Right cardiac atrium (tissue), 5 donors: ENCODE results near the gene ADCY1. TPM values are rescaled to one million over a fixed set of nuclear protein-coding genes. Genes with fewer than 3 reads are reported as not detected.

Experiments
- ATAC-seq, 2 donors: fragments of 200-7000 bp; cut with Tn5 transposase; one replicate each; pipeline versions ENCODE4 v1.8.0 to v1.9.1; 2020; ENCODE audit warnings: moderate library complexity in 2 of 2, mild to moderate bottlenecking in 1 of 2
- DNase-seq, 3 donors: peaks; one replicate each; pipeline ENCODE4 v3.0.0-alpha.2; 2020
- H3K27ac ChIP-seq: one replicate; pipeline ENCODE4 v1.5.1; 2013; ENCODE audit warnings: mild to moderate bottlenecking, low read length, control low read depth, moderate library complexity
- H3K27me3 ChIP-seq: one replicate; pipeline ENCODE4 v1.6.1; 2013; ENCODE audit not compliant: control insufficient read depth, insufficient read depth
- H3K4me1 ChIP-seq: one replicate; pipeline ENCODE4 v1.6.1; 2013; ENCODE audit warnings: low read length; ENCODE audit not compliant: control insufficient read depth, insufficient read depth
- H3K4me3 ChIP-seq: one replicate; pipeline ENCODE4 v1.5.1; 2013; ENCODE audit warnings: low read length, control low read depth
- H3K9me3 ChIP-seq: one replicate; pipeline ENCODE4 v1.6.1; 2013; ENCODE audit warnings: low read length; ENCODE audit not compliant: control insufficient read depth
- WGBS: extraction: QIAGEN DNeasy Blood & Tissue Kit; methylation state at CpG from one replicate; pipeline ENCODE4 v1.1.7; 2013; 5-methylcytosine and 5-hydroxymethylcytosine counted together
- intact Hi-C, 4 donors: fragments of 100-400 bp; cut with DNase I; formaldehyde crosslinking; loops; one replicate each; pipeline versions ENCODE4 v1.11.0 to v1.14.0; 2022 to 2023
- polyA plus RNA-seq: library from polyadenylated mRNA; stranded (reverse); fragments of 200-250 nt; gene quantifications from one replicate; pipeline ENCODE4 v1.2.3, GENCODE V29; 2013
- total RNA-seq, 4 donors: library from RNA; stranded (reverse); fragmentation: NEBNext Ultra II Directional; extraction: Animal tissue kit (Norgen Biotek cat#: 25700); gene quantifications; one replicate each; pipeline ENCODE4 v1.2.1, GENCODE V29; 2021
- donor health status: healthy with polysubstance abuse.
- donor health status: DM: no; HTN: yes; CAD: no.
- donor health status: DM: no; HTN: no; CAD: no.
- donor health status: DM: no; HTN: yes; CAD: no; lungs with severe emphysema.
- donor health status: DM: yes; HTN: yes; CAD: no.

The ADCY1 gene
- total and polyA plus RNA-seq, 5 donors = 2.2 to 5.9 (median 4.3) TPM

DNA sequence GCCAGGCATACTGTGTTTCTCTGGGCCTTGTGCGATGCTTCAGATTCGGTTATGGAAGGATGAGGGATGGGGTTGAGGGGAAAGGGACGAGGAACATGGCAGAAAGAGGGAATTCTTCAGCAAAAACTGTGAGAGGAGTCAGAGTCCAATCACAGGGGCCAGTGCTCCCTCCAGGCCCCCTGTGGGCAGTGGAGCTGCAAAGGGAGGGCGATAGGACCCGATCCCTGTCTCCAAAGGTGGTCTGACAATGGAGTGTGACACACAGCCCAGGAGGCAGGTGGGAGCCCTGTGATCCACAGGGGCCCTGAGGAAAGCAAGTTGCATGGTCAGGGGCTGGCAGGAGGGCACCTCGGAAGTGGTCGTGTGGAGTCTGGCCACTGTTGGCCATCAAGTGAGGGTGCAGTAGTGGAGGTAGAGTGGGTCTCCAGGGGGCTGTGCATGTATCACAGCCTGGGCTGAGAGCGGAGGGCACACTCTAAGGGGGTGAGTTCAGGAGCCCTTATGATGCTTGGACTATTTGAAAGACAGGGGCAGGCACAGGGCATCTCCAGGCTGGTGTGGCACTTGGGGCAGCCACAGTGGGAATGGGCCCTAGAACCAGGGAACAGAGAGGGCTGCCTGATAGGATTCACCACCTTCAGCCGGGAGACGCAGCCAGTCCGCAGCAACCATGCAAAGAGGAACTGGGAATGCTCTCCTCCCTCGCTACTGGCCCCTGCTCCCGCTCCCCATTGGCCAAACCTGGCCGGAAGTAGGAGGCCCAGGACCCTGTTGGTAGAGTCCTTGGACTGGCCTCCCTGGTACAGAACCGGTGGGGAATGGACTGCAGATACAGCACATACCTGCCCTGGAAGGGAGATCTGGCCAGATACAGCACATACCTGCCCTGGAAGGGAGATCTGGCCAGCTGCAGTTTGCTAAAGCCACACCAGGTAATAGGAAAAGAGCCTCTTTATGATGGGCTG lies 115.9 kb downstream of the ADCY1 start:
- ATAC-seq (no peak), DNase-seq (no peak)
- no peaks in the 10 kb centered on the region for H3K9me3 ChIP-seq
- WGBS = 87% methylated on average over 15 of the region's 15 CpGs
- H3K27me3 ChIP-seq = no peaks in the 10 kb centered on the region
- H3K4me3 ChIP-seq = no peak overlapping the region
- intact Hi-C loops = no loop called here
- H3K4me1 ChIP-seq = peaks cover 3% of the 10 kb centered on the region
- no peak overlapping the region for H3K27ac ChIP-seq

DNA sequence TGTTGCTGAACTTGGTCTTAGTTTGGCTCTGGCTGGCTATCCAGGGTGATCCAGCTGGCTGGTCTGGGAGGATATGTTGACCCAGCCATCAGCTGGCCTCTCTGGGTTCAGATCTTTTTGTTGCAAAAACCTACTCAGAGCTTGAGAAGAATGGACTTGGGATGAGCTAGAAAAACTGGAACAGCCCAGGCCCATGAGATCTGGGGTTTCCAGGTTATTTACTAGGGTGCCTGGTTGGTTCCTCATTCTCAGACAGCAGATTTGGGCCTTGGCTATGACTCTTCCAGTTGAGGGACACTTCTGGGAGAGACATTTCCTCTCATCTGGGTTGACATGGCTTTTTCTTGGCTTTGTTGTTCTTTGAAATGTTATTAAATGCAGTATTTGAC lies 116.6 kb downstream of the ADCY1 start:
- intact Hi-C loops = no loop called here
- H3K27ac ChIP-seq = no peak overlapping the region
- H3K9me3 ChIP-seq = no peaks in the 10 kb centered on the region
- H3K4me1 ChIP-seq = peaks cover 3% of the 10 kb centered on the region
- no peak overlapping the region for H3K4me3 ChIP-seq
- DNase-seq = no peak
- H3K27me3 ChIP-seq = no peaks in the 10 kb centered on the region
- ATAC-seq = no peak

GRCh38 chr7:45691155-45691656 lies 117.0 kb downstream of the ADCY1 start:
- ATAC-seq (no peak), DNase-seq (no peak)
- no peak overlapping the region for H3K4me3 ChIP-seq
- H3K27ac ChIP-seq = no peak overlapping the region
- peaks cover 3% of the 10 kb centered on the region for H3K4me1 ChIP-seq
- intact Hi-C loops = no loop called here
- no peaks in the 10 kb centered on the region for H3K9me3 ChIP-seq
- no peaks in the 10 kb centered on the region for H3K27me3 ChIP-seq
- 94% methylated on average over 6 of the region's 6 CpGs for WGBS

GRCh38 chr7:45692031-45692430 lies 117.9 kb downstream of the ADCY1 start:
- ATAC-seq (no peak), DNase-seq (no peak)

DNA sequence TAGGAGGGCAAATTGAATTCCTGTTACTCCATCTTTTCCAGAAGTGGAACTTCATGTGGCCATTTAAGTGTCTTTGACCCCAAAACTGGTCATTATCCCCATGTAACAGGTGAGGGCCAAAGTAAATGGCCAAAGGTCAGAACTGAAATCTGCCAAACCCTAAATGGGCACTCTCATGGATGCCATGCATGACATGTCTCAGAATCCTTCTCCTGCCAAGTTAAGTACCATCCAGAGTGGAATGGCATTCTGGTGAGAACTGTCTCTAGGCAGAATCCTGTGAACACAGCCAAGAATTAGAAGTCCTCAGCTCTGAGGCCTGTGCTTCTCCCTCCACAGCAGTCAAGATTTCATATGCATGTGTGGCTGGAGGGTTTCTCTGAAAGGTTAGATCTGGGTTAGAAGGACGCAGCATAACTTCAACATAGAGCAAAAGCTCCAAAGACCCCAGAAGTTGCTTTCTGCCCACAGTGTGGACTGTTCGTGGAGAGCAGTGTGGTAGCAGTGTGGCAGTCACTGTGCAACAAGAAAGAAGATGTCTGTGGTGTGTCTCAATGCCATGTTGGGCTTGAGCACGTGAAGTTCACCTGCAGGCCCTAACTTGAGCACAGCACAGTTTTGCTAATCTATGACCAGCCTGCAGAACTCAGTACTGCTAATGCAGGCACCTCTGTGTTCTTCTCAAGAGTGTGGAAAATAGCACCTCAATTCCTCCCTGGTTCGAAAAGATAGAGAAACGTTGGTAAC lies 121.3 kb downstream of the ADCY1 start:
- H3K4me3 ChIP-seq = no peak overlapping the region
- WGBS = 79% methylated on average over 5 of the region's 5 CpGs
- intact Hi-C loops = no loop called here
- no peaks in the 10 kb centered on the region for H3K27me3 ChIP-seq
- ATAC-seq = no peak
- DNase-seq = no peak
- H3K27ac ChIP-seq = no peak overlapping the region
- no peaks in the 10 kb centered on the region for H3K9me3 ChIP-seq
- peaks cover 8% of the 10 kb centered on the region for H3K4me1 ChIP-seq

More at GRCh38 chr7:45692031-45692430, 117.9 kb downstream of the ADCY1 start:
- 98% methylated on average over 3 of the region's 3 CpGs for WGBS
- intact Hi-C loops = no loop called here
- Histone ChIP-seq H3K27me3 (no peaks in the 10 kb centered on the region), H3K9me3 (no peaks in the 10 kb centered on the region), H3K4me3 (no peak overlapping the region), H3K27ac (no peak overlapping the region), H3K4me1 (peaks cover 3% of the 10 kb centered on the region)

DNA sequence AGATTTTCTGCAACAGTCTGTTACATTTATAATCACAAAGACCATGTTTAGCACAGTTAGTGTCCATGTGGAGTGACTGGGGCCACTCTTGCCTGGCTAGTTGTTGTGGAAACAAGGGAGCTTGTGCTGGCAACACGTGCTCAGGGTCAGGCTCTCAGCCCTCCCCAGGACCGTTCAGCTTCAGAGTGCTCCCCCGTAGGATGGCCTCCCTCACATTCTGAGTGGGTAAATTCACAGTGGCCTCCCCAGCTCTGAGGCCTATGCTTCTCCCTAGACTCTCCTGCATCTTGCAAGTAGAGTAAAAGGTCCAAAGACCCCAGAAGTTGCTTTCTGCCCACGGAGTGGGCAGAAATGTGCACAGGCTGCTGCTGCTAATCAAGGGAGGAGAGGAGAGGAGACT lies 122.3 kb downstream of the ADCY1 start:
- peaks cover 10% of the 10 kb centered on the region for H3K4me1 ChIP-seq
- no peak overlapping the region for H3K27ac ChIP-seq
- intact Hi-C loops = no loop called here
- no peaks in the 10 kb centered on the region for H3K9me3 ChIP-seq
- ATAC-seq (no peak), DNase-seq (no peak)
- 76% methylated on average over 4 of the region's 4 CpGs for WGBS
- no peak overlapping the region for H3K4me3 ChIP-seq
- no peaks in the 10 kb centered on the region for H3K27me3 ChIP-seq

DNA sequence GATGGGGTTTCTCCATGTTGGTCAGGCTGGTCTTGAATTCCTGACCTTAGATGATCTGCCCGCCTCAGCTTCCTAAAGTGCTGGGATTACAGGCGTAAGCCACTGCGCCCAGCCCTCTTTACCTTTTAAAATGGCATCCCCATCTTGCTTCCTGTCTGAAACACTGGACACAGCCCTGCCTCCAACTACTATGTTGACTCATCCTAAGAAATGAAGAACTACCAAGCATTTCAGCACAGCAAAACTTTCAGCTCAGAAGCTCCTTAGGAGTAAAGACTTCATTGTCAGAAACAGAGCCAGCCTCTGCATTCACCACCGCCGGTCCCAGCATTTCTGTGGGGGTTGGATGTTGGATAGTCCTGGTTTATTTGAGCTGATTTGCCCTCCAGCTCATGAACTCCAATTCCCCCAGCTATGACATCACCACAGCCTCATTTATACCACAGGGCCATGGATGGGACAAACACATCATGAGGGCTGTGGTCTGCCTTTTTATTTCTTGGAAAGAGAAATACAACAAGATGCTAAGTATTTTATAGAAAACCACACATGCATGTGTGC lies 123.5 kb downstream of the ADCY1 start:
- WGBS = 86% methylated on average over 5 of the region's 5 CpGs
- no peak for ATAC-seq
- Histone ChIP-seq H3K4me1 (peaks cover 10% of the 10 kb centered on the region), H3K4me3 (no peak overlapping the region), H3K9me3 (no peaks in the 10 kb centered on the region), H3K27me3 (no peaks in the 10 kb centered on the region), H3K27ac (no peak overlapping the region)
- no peak for DNase-seq
- intact Hi-C loops = no loop called here

GRCh38 chr7:45698303-45699014 lies 124.3 kb downstream of the ADCY1 start:
- Histone ChIP-seq H3K4me1 (peaks cover 10% of the 10 kb centered on the region), H3K4me3 (no peak overlapping the region), H3K27me3 (no peaks in the 10 kb centered on the region), H3K9me3 (no peaks in the 10 kb centered on the region), H3K27ac (no peak overlapping the region)
- no peak for DNase-seq
- whole genome bisulfite sequencing = 89% methylated on average over 6 of the region's 6 CpGs
- ATAC-seq = no peak
- intact Hi-C loops = no loop called here

- no peak overlapping the region for H3K27ac ChIP-seq
- DNase-seq (no peak), ATAC-seq (no peak)
- intact Hi-C loops = no loop called here
- no peaks in the 10 kb centered on the region for H3K27me3 ChIP-seq
- no peaks in the 10 kb centered on the region for H3K9me3 ChIP-seq
- peaks cover 10% of the 10 kb centered on the region for H3K4me1 ChIP-seq
- H3K4me3 ChIP-seq = no peak overlapping the region
Observed at GRCh38 chr7:45699015-45699309, 124.8 kb downstream of the ADCY1 start.

DNA sequence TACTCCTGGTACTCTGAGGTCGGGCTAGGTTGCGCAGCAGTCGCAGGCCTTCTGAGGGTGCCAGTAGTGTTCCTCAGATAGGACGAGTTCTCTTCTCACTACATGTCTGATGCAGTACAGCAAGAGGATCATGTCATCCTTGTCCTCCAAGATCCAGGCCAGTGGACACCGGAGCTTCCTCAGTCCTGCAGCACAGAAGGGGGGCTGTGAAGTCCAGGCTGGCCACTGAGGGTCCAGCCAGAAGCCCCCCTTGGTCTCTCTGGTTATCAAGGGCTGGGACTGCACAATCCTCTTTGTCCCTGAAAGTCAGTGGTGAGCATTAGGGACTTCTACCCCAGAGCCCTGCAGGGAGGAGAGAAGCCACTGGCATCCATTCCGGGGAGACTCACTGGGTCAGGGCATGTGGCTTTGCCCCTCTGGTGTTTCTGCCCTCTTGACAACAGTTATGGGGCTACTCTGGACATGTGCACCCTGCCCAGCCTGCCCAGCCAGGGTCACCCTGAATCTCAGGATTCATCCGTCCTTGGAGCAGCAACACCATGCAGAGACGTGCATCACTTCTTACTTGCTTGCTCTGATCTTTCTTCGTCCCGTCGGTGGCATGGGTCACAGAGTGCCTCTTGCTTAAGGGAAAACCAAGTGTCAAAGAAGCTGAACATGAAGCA lies 125.7 kb downstream of the ADCY1 start:
- intact Hi-C loops = no loop called here
- DNase-seq = no peak
- ATAC-seq = no peak
- WGBS = 85% methylated on average over 11 of the region's 11 CpGs
- H3K27me3 ChIP-seq = no peaks in the 10 kb centered on the region
- H3K27ac ChIP-seq = no peak overlapping the region
- peaks cover 10% of the 10 kb centered on the region for H3K4me1 ChIP-seq
- H3K9me3 ChIP-seq = no peaks in the 10 kb centered on the region
- no peak overlapping the region for H3K4me3 ChIP-seq
